Stimulated activated naive CD8-positive, alpha-beta T cell treated with anti-CD3 and anti-CD28 coated beads, Interleukin-15, amount 100 ng/mL, for 72 hours (primary cell): ENCODE results near the gene CABP2.
"Not testable (repeated sequence)": the region's sequence is repeated elsewhere in the genome, so short reads cannot be mapped to it uniquely, and the experiment has no call there.

Source experiments
- ATAC-seq: fragments of 150-1000 bp; cut with Tn5 transposase; 2 replicates; pipeline ENCODE4 v1.10.0; 2021; ENCODE audit warnings: mild to moderate bottlenecking, moderate library complexity
- DNase-seq, 2 donors: peaks; one replicate each; pipeline ENCODE4 v3.0.0; 2021 to 2022
- H3K27ac Mint-ChIP-seq, 2 donors: one replicate each; pipeline ENCODE4 v1.8.0; 2022; ENCODE audit warnings: mild to moderate bottlenecking in 2 of 2, mixed read lengths in 2 of 2, moderate library complexity in 2 of 2
- H3K27me3 Mint-ChIP-seq: one replicate; pipeline ENCODE4 v1.8.0; 2022; ENCODE audit warnings: mixed read lengths
- H3K4me1 Mint-ChIP-seq: one replicate; pipeline ENCODE4 v1.8.0; 2022; ENCODE audit warnings: mild to moderate bottlenecking, mixed read lengths
- H3K4me3 Mint-ChIP-seq, 2 donors: one replicate each; pipeline ENCODE4 v1.8.0; 2022; ENCODE audit warnings: mild to moderate bottlenecking in 2 of 2, mixed read lengths in 2 of 2, moderate library complexity in 1 of 2
- H3K9me3 Mint-ChIP-seq, 2 donors: one replicate each; pipeline ENCODE4 v1.8.0; 2022; ENCODE audit warnings: mixed read lengths in 2 of 2

CABP2 gene

GRCh38 chr11:67523556-67524479 is 572 bp upstream of the CABP2 start:
- H3K4me1 Mint-ChIP-seq, result no peaks in the 10 kb centered on the region
- no peak overlapping the region for H3K27ac Mint-ChIP-seq

GRCh38 chr11:67522338-67522737 is 908 bp downstream of the CABP2 start:
- Mint-ChIP-seq H3K9me3 (peaks cover 0 to 3% of the 10 kb centered on the region in 2 donors), H3K27ac (no peak overlapping the region), H3K4me3 (no peak overlapping the region), H3K27me3 (no peaks in the 10 kb centered on the region), H3K4me1 (no peaks in the 10 kb centered on the region)
- DNase-seq (no peak), ATAC-seq (no peak)

More at GRCh38 chr11:67523556-67524479, 572 bp upstream of the CABP2 start:
- ATAC-seq, result no peak
- no peak for DNase-seq
- no peak overlapping the region for H3K4me3 Mint-ChIP-seq
- peaks cover 0 to 7% of the 10 kb centered on the region in 2 donors for H3K9me3 Mint-ChIP-seq
- no peaks in the 10 kb centered on the region for H3K27me3 Mint-ChIP-seq

- DNase-seq, result no peak
- Mint-ChIP-seq H3K4me1 (no peaks in the 10 kb centered on the region), H3K27ac (peak overlapping the region in 1 of 2 donors; percentile 22), H3K4me3 (no peak overlapping the region), H3K27me3 (no peaks in the 10 kb centered on the region), H3K9me3 (no peaks in the 10 kb centered on the region)
- ATAC-seq, result no peak
These were observed 1.3 kb downstream of the CABP2 start for GRCh38 chr11:67521924-67522323.

- Mint-ChIP-seq H3K4me3 (no peak overlapping the region), H3K27ac (no peak overlapping the region), H3K4me1 (no peaks in the 10 kb centered on the region), H3K27me3 (no peaks in the 10 kb centered on the region), H3K9me3 (no peaks in the 10 kb centered on the region)
- DNase-seq, result no peak
- ATAC-seq, result no peak
These were observed 2.1 kb downstream of the CABP2 start for GRCh38 chr11:67520856-67521824.

- DNase-seq (no peak), ATAC-seq (no peak)
- Mint-ChIP-seq H3K27me3 (no peaks in the 10 kb centered on the region), H3K4me1 (no peaks in the 10 kb centered on the region), H3K9me3 (no peaks in the 10 kb centered on the region), H3K27ac (no peak overlapping the region), H3K4me3 (no peak overlapping the region)
These were observed 3.5 kb downstream of the CABP2 start for GRCh38 chr11:67519726-67520125.

- no peak overlapping the region for H3K27ac Mint-ChIP-seq
- DNase-seq, result no peak
These were observed 5.3 kb downstream of the CABP2 start for GRCh38 chr11:67517784-67518552.

GRCh38 chr11:67516806-67517205 is 6.4 kb downstream of the CABP2 start:
- no peak overlapping the region for H3K4me3 Mint-ChIP-seq
- ATAC-seq, result no peak

More at GRCh38 chr11:67517784-67518552, 5.3 kb downstream of the CABP2 start:
- no peak for ATAC-seq
- no peak overlapping the region for H3K4me3 Mint-ChIP-seq
- no peaks in the 10 kb centered on the region for H3K4me1 Mint-ChIP-seq
- H3K27me3 Mint-ChIP-seq, result peaks cover 6% of the 10 kb centered on the region
- no peaks in the 10 kb centered on the region for H3K9me3 Mint-ChIP-seq

GRCh38 chr11:67514116-67514515 is 9.1 kb downstream of the CABP2 start:
- DNase-seq, result no peak
- ATAC-seq, result no peak
- no peaks in the 10 kb centered on the region for H3K9me3 Mint-ChIP-seq
- H3K27me3 Mint-ChIP-seq, result peaks cover 15% of the 10 kb centered on the region
- peaks cover 8% of the 10 kb centered on the region for H3K4me1 Mint-ChIP-seq
- no peak overlapping the region for H3K27ac Mint-ChIP-seq
- no peak overlapping the region for H3K4me3 Mint-ChIP-seq

More at GRCh38 chr11:67516806-67517205, 6.4 kb downstream of the CABP2 start:
- no peak for DNase-seq
- Mint-ChIP-seq H3K9me3 (no peaks in the 10 kb centered on the region), H3K27me3 (peaks cover 7% of the 10 kb centered on the region), H3K4me1 (no peaks in the 10 kb centered on the region), H3K27ac (no peak overlapping the region)

- not testable (repeated sequence) for H3K4me3 Mint-ChIP-seq, DNase-seq, ATAC-seq, H3K9me3 Mint-ChIP-seq, H3K27ac Mint-ChIP-seq
- peaks cover 28% of the 10 kb centered on the region for H3K4me1 Mint-ChIP-seq
- H3K27me3 Mint-ChIP-seq, result peaks cover 15% of the 10 kb centered on the region
These were observed 11.7 kb downstream of the CABP2 start for GRCh38 chr11:67511558-67511957.

GRCh38 chr11:67510023-67510345 is 13.3 kb downstream of the CABP2 start:
- H3K27me3 Mint-ChIP-seq, result peaks cover 15% of the 10 kb centered on the region
- H3K4me3 Mint-ChIP-seq, result no peak overlapping the region
- H3K9me3 Mint-ChIP-seq, result no peaks in the 10 kb centered on the region
- ATAC-seq (no peak), DNase-seq (no peak)
- H3K4me1 Mint-ChIP-seq, result peaks cover 41% of the 10 kb centered on the region
- no peak overlapping the region for H3K27ac Mint-ChIP-seq

GRCh38 chr11:67508486-67509121 is 14.6 kb downstream of the CABP2 start:
- Mint-ChIP-seq H3K27ac (peak overlapping the region; percentile 72 to 99), H3K9me3 (no peaks in the 10 kb centered on the region), H3K4me3 (peak overlapping the region; percentile 94 to 95), H3K4me1 (peaks cover 45% of the 10 kb centered on the region), H3K27me3 (peaks cover 15% of the 10 kb centered on the region)
- peak; percentile 98 to 99 for DNase-seq
- ATAC-seq, result peak; percentile 57

GRCh38 chr11:67507864-67508485 is 15.3 kb downstream of the CABP2 start, which contains the start of gene CDK2AP2:
CDK2AP2 (minus strand) TSS chr11:67508162; CDS start chr11:67508082, 80 bp downstream.
- Mint-ChIP-seq H3K9me3 (no peaks in the 10 kb centered on the region), H3K27me3 (peaks cover 9% of the 10 kb centered on the region), H3K4me1 (peaks cover 51% of the 10 kb centered on the region), H3K27ac (peak within 1 kb of the TSS; percentile 72 to 99), H3K4me3 (peak within 1 kb of the TSS; percentile 94 to 95)
- ATAC-seq (peak; percentile 82), DNase-seq (peak; percentile 96 to 99)

GRCh38 chr11:67507242-67507863 is 15.9 kb downstream of the CABP2 start:
- Mint-ChIP-seq H3K4me3 (peak overlapping the region; percentile 94 to 95), H3K9me3 (no peaks in the 10 kb centered on the region), H3K4me1 (peaks cover 57% of the 10 kb centered on the region), H3K27me3 (peaks cover 8% of the 10 kb centered on the region), H3K27ac (peak overlapping the region in 1 of 2 donors; percentile 59)
- no peak for ATAC-seq
- DNase-seq, result no peak
